Sigmoid colon (tissue), 7 donors: ENCODE measurements around the gene RIPOR3. TPM values are rescaled to one million over a fixed set of nuclear protein-coding genes. Genes with fewer than 3 reads are reported as not detected.
A peak's percentile ranks its signal among the peaks of the same experiment; 100 is the strongest.
"Not testable (repeated sequence)": the region's sequence is repeated elsewhere in the genome, so short reads cannot be mapped to it uniquely, and the experiment has no call there.

Source experiments
- DNase-seq: peaks from one replicate; pipeline ENCODE4 v3.0.0-alpha.2; 2019
- H3K27ac ChIP-seq, 4 donors: fragments of 200-600 bp; sonication (generic); one replicate each; pipeline ENCODE4 v1.5.1; 2016 to 2019; ENCODE audit warnings: mild to moderate bottlenecking in 1 of 4
- H3K27me3 ChIP-seq, 3 donors: fragments of 200-600 bp; sonication (generic); one replicate each; pipeline ENCODE4 v1.5.1; 2019; ENCODE audit warnings: mild to moderate bottlenecking in 1 of 3
- H3K36me3 ChIP-seq, 4 donors: fragments of 200-600 bp; sonication (generic); one replicate each; pipeline ENCODE4 v1.5.1; 2016 to 2019
- H3K4me1 ChIP-seq, 4 donors: fragments of 200-600 bp; sonication (generic); one replicate each; pipeline ENCODE4 v1.5.1; 2017 to 2019
- H3K4me3 ChIP-seq, 4 donors: fragments of 200-600 bp; sonication (generic); one replicate each; pipeline ENCODE4 v1.5.1; 2017 to 2019; ENCODE audit warnings: mild to moderate bottlenecking in 2 of 4, moderate library complexity in 1 of 4
- H3K9me3 ChIP-seq, 4 donors: fragments of 200-600 bp in 3 of 4; sonication (generic) in 3 of 4; one replicate each; pipeline versions ENCODE4 v1.5.1 to v1.6.1; 2013 to 2019
- CTCF ChIP-seq, 4 experiments: fragments of 450-650 bp in 3 of 4; fragments of 200-600 bp in 1 of 4; IDR thresholded peaks; one replicate each; pipeline ENCODE4 v1.5.1; 2016 to 2019; ENCODE audit warnings: antibody characterized with exemption in 4 of 4, mild to moderate bottlenecking in 3 of 4, moderate library complexity in 2 of 4
- EP300 ChIP-seq, 4 donors: sonication (generic); formaldehyde crosslinking; IDR thresholded peaks; one replicate each; pipeline ENCODE4 v1.6.1; 2017; ENCODE audit warnings: antibody characterized with exemption in 4 of 4
- POLR2A ChIP-seq, 2 donors: fragments of 450-650 bp; IDR thresholded peaks; one replicate each; pipeline ENCODE4 v1.6.1; 2016; ENCODE audit warnings: antibody characterized with exemption in 2 of 2, mild to moderate bottlenecking in 2 of 2, moderate library complexity in 2 of 2
- POLR2AphosphoS5 ChIP-seq, 4 donors: sonication (generic); formaldehyde crosslinking; IDR thresholded peaks; one replicate each; pipeline ENCODE4 v1.6.1; 2017; ENCODE audit warnings: antibody characterized with exemption in 4 of 4
- WGBS, 2 donors: extraction: QIAGEN DNeasy Blood & Tissue Kit; methylation state at CpG; one replicate each; pipeline ENCODE4 v1.1.7; 2013; 5-methylcytosine and 5-hydroxymethylcytosine counted together
- intact Hi-C: fragments of 100-400 bp; cut with DNase I; formaldehyde crosslinking; loops from one replicate; pipeline ENCODE4 v1.15.1; 2023
- polyA plus RNA-seq, 3 donors: library from polyadenylated mRNA; stranded (reverse); fragments of 200-250 nt; gene quantifications; one replicate each; pipeline ENCODE4 v1.2.3, GENCODE V29; 2013
- total RNA-seq, 4 donors: library from RNA; depleted of rRNA; stranded (reverse); fragments of >200 nt; gene quantifications; one replicate each; pipeline ENCODE4 v1.1.0, GENCODE V29; 2016
- donor health status: healthy with polysubstance abuse.
- donor health status: Bipolar disorder and iron deficiency.
- donor health status: healthy.

The RIPOR3 gene
- total and polyA plus RNA-seq, 7 donors, result 0.92 to 28.0 (median 9.4) TPM

DNA sequence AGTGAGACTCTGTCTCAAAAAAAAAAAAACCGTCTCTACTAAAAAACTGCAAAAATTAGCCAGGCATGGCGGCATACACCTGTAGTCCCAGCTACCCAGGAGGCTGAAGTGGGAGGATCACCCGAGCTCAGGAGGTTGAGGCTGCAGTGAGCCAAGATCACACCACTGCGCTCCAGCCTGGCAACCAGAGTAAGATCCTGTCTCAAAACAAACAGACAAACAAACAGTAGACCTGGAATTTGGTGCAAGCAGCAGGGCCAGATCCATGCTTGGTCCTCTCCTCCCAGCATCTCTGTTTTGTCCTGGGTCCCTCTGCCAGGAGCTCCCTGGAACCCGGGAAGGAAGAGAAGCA lies 11.6 kb downstream of the RIPOR3 start:
- 66 to 68% methylated on average over 5 of the region's 5 CpGs for WGBS, 2 donors
- peak overlapping the region in 2 of 4 donors; percentile 11 to 24 for H3K27ac ChIP-seq
- H3K36me3 ChIP-seq, result no peaks in the 10 kb centered on the region
- no peak overlapping the region for H3K4me3 ChIP-seq
- H3K27me3 ChIP-seq, result no peaks in the 10 kb centered on the region
- no peaks in the 10 kb centered on the region for H3K9me3 ChIP-seq
- TF ChIP-seq POLR2AphosphoS5 (IDR thresholded peaks at IDR 0.05) (no peak), CTCF (IDR thresholded peaks at IDR 0.05) (no peak), EP300 (IDR thresholded peaks at IDR 0.05) (no peak), POLR2A (IDR thresholded peaks at IDR 0.05) (no peak)
- intact Hi-C loops, result no loop called here
- no peak for DNase-seq
- no peaks in the 10 kb centered on the region for H3K4me1 ChIP-seq

DNA sequence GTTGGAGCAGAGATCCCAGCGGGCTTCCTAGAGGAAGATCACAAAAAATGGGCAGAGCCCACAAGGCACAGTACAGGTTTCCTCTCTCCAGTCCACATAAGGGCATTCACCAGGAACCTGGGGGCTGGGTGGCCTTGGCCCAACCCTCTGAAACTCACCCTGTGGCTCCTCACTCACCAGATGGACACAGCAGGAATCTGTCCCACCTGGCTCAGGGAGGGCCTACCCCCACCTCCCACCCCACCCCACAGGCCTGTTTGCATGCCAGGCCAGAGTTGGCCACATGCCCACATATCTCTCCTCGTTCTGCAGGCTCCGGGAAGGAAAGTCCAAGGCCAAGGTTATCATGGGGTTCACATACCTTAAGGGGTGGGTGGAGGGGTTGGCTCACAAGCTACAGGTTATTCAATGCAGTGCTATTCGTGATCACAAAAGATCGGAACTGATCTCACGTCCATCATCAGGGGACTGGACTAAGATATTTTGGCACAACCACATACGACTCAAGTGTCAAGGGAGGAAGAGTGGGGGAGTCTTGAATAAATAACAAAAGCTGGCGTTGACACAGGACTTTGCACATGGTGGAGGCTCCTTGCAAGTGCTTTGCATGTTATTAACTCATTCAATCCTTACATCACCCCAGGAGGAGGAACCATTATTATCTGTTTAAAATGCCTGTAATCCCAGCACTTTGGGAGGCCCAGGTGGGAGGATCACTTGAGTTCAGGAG lies 13.0 kb downstream of the RIPOR3 start:
- DNase-seq, result no peak
- intact Hi-C loops, result no loop called here
- Histone ChIP-seq H3K9me3 (no peaks in the 10 kb centered on the region), H3K36me3 (no peaks in the 10 kb centered on the region), H3K4me1 (peaks cover 0 to 12% (median 9%) of the 10 kb centered on the region in 4 donors), H3K27ac (no peak overlapping the region), H3K27me3 (no peaks in the 10 kb centered on the region), H3K4me3 (no peak overlapping the region)
- 30 to 74% methylated on average over 8 of the region's 8 CpGs for WGBS, 2 donors
- TF ChIP-seq CTCF (IDR thresholded peaks at IDR 0.05), result no peak
- TF ChIP-seq POLR2A (IDR thresholded peaks at IDR 0.05), result peak in 1 of 2 donors; percentile 11

- peaks cover 0 to 17% (median 13%) of the 10 kb centered on the region in 4 donors for H3K4me1 ChIP-seq
Measured at GRCh38 chr20:50676858-50677257, 14.5 kb downstream of the RIPOR3 start.

DNA sequence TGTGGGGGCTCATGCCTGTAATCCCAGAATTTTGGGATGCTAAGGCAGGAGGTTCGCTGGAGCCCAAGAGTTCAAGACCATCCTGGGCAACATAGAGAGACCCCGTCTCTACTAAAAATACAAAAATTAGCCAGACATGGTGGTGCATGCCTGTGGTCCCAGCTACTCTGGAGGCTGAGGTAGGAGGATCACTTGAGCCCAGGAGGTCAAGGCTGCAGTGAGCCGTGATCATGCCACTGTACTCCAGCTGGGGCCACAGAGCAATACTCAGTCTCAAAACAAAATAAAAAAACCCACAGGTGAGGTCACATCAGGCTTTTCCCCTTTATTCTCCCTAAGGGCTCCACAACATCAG lies 15.0 kb downstream of the RIPOR3 start:
- WGBS, 2 donors, result 90 to 97% methylated on average over 3 of the region's 3 CpGs
- DNase-seq, H3K36me3 ChIP-seq, H3K27ac ChIP-seq, H3K27me3 ChIP-seq, H3K4me3 ChIP-seq, H3K9me3 ChIP-seq, intact Hi-C loops: not testable (repeated sequence)
- peaks cover 0 to 17% (median 13%) of the 10 kb centered on the region in 4 donors for H3K4me1 ChIP-seq

More at GRCh38 chr20:50676858-50677257, 14.5 kb downstream of the RIPOR3 start:
- no peaks in the 10 kb centered on the region for H3K9me3 ChIP-seq
- no peak for TF ChIP-seq POLR2AphosphoS5 (IDR thresholded peaks at IDR 0.05)
- TF ChIP-seq POLR2A (IDR thresholded peaks at IDR 0.05), result no peak
- no peak for TF ChIP-seq EP300 (IDR thresholded peaks at IDR 0.05)
- no peak for TF ChIP-seq CTCF (IDR thresholded peaks at IDR 0.05)
- 92 to 94% methylated on average over 4 of the region's 4 CpGs for WGBS, 2 donors
- intact Hi-C loops, result no loop called here
- H3K27ac ChIP-seq, result no peak overlapping the region
- no peak for DNase-seq
- no peaks in the 10 kb centered on the region for H3K36me3 ChIP-seq
- no peak overlapping the region for H3K4me3 ChIP-seq
- H3K27me3 ChIP-seq, result no peaks in the 10 kb centered on the region

- Histone ChIP-seq H3K27ac (no peak overlapping the region), H3K4me1 (peaks cover 0 to 17% (median 13%) of the 10 kb centered on the region in 4 donors), H3K4me3 (no peak overlapping the region), H3K27me3 (no peaks in the 10 kb centered on the region), H3K9me3 (no peaks in the 10 kb centered on the region), H3K36me3 (no peaks in the 10 kb centered on the region)
- intact Hi-C loops, result no loop called here
- TF ChIP-seq POLR2AphosphoS5 (IDR thresholded peaks at IDR 0.05), result no peak
- no peak for TF ChIP-seq EP300 (IDR thresholded peaks at IDR 0.05)
- no peak for TF ChIP-seq POLR2A (IDR thresholded peaks at IDR 0.05)
- no peak for TF ChIP-seq CTCF (IDR thresholded peaks at IDR 0.05)
- DNase-seq, result no peak
- 64 to 66% methylated on average over 13 of the region's 13 CpGs for WGBS, 2 donors
Measured at GRCh38 chr20:50675671-50676376, 15.5 kb downstream of the RIPOR3 start.
